Nephron (organoid): ENCODE results near the gene IGSF5.

Experiments used
- H3K27ac Mint-ChIP-seq, 3 experiments: 2 replicates each; pipeline ENCODE4 v1.8.0; 2020; ENCODE audit warnings: mixed read lengths in 3 of 3, mild to moderate bottlenecking in 2 of 3, moderate library complexity in 1 of 3
- H3K27me3 Mint-ChIP-seq: 2 replicates; pipeline ENCODE4 v1.8.0; 2021; ENCODE audit warnings: low read depth, mild to moderate bottlenecking, moderate library complexity, mixed read lengths
- H3K36me3 Mint-ChIP-seq: 2 replicates; pipeline ENCODE4 v1.8.0; 2020; ENCODE audit warnings: low read depth, mixed read lengths
- H3K4me1 Mint-ChIP-seq: 2 replicates; pipeline ENCODE4 v1.8.0; 2020; ENCODE audit warnings: mixed read lengths
- H3K4me3 Mint-ChIP-seq, 3 experiments: 2 replicates each; pipeline ENCODE4 v1.8.0; 2020; ENCODE audit warnings: mild to moderate bottlenecking in 3 of 3, mixed read lengths in 3 of 3, moderate library complexity in 2 of 3
- H3K9me3 Mint-ChIP-seq: 2 replicates; pipeline ENCODE4 v1.8.0; 2020; ENCODE audit warnings: mixed read lengths
- CTCF ChIP-seq, 3 experiments: fragments of 200-600 bp; sonication (generic); IDR thresholded peaks; one replicate each; pipeline ENCODE4 v1.5.0; 2021; ENCODE audit warnings: antibody characterized with exemption in 3 of 3; ENCODE audit not compliant: unreplicated experiment in 3 of 3

Gene IGSF5

GRCh38 chr21:39715804-39716397, 29.1 kb upstream of the IGSF5 start:
- TF ChIP-seq CTCF (IDR thresholded peaks at IDR 0.05; ENCODE audit: unreplicated experiment in 3 of 3) = peak; percentile 71 to 81 (median 80)
- H3K9me3 Mint-ChIP-seq = no peaks in the 10 kb centered on the region
- H3K27me3 Mint-ChIP-seq = peaks cover 4% of the 10 kb centered on the region
- H3K4me1 Mint-ChIP-seq = peaks cover 23% of the 10 kb centered on the region
- H3K4me3 Mint-ChIP-seq = no peak overlapping the region
- H3K27ac Mint-ChIP-seq = peak overlapping the region in 2 of 3 experiments; percentile 66 to 68
- no peaks in the 10 kb centered on the region for H3K36me3 Mint-ChIP-seq

GRCh38 chr21:39720126-39720778, 24.7 kb upstream of the IGSF5 start:
- no peaks in the 10 kb centered on the region for H3K36me3 Mint-ChIP-seq
- H3K27ac Mint-ChIP-seq = no peak overlapping the region
- no peak for TF ChIP-seq CTCF (IDR thresholded peaks at IDR 0.05; ENCODE audit: unreplicated experiment in 3 of 3)
- peaks cover 7% of the 10 kb centered on the region for H3K4me1 Mint-ChIP-seq
- H3K4me3 Mint-ChIP-seq = no peak overlapping the region
- no peaks in the 10 kb centered on the region for H3K27me3 Mint-ChIP-seq
- peaks cover 10% of the 10 kb centered on the region for H3K9me3 Mint-ChIP-seq

- no peak overlapping the region for H3K4me3 Mint-ChIP-seq
- peaks cover 10% of the 10 kb centered on the region for H3K9me3 Mint-ChIP-seq
- H3K36me3 Mint-ChIP-seq = no peaks in the 10 kb centered on the region
- H3K27me3 Mint-ChIP-seq = peaks cover 4% of the 10 kb centered on the region
- no peaks in the 10 kb centered on the region for H3K4me1 Mint-ChIP-seq
- TF ChIP-seq CTCF (IDR thresholded peaks at IDR 0.05; ENCODE audit: unreplicated experiment in 3 of 3) = no peak
- H3K27ac Mint-ChIP-seq = no peak overlapping the region
These were observed 23.1 kb upstream of the IGSF5 start for GRCh38 chr21:39721885-39722284.

GRCh38 chr21:39724944-39725343, 20.0 kb upstream of the IGSF5 start:
- Mint-ChIP-seq H3K9me3 (peaks cover 10% of the 10 kb centered on the region), H3K27me3 (peaks cover 4% of the 10 kb centered on the region), H3K4me1 (no peaks in the 10 kb centered on the region), H3K36me3 (no peaks in the 10 kb centered on the region), H3K27ac (no peak overlapping the region), H3K4me3 (no peak overlapping the region)
- TF ChIP-seq CTCF (IDR thresholded peaks at IDR 0.05; ENCODE audit: unreplicated experiment in 3 of 3) = no peak

- Mint-ChIP-seq H3K4me3 (no peak overlapping the region), H3K4me1 (peaks cover 4% of the 10 kb centered on the region), H3K27me3 (peaks cover 4% of the 10 kb centered on the region), H3K27ac (no peak overlapping the region), H3K36me3 (no peaks in the 10 kb centered on the region), H3K9me3 (peaks cover 10% of the 10 kb centered on the region)
- TF ChIP-seq CTCF (IDR thresholded peaks at IDR 0.05; ENCODE audit: unreplicated experiment in 3 of 3) = peak in 2 of 3 experiments; percentile 22 to 25
These were observed 18.9 kb upstream of the IGSF5 start for GRCh38 chr21:39726133-39726532.
